GM19452 (cell line): ENCODE results near the gene ASXL2.
"Not testable (repeated sequence)": the region's sequence is repeated elsewhere in the genome, so short reads cannot be mapped to it uniquely, and the experiment has no call there.

Experiments
- ATAC-seq: cut with Tn5 transposase; IDR thresholded peaks from one replicate; pipeline ENCODE4 v1.9.1; 2021; ENCODE audit not compliant: unreplicated experiment

ASXL2 gene

DNA sequence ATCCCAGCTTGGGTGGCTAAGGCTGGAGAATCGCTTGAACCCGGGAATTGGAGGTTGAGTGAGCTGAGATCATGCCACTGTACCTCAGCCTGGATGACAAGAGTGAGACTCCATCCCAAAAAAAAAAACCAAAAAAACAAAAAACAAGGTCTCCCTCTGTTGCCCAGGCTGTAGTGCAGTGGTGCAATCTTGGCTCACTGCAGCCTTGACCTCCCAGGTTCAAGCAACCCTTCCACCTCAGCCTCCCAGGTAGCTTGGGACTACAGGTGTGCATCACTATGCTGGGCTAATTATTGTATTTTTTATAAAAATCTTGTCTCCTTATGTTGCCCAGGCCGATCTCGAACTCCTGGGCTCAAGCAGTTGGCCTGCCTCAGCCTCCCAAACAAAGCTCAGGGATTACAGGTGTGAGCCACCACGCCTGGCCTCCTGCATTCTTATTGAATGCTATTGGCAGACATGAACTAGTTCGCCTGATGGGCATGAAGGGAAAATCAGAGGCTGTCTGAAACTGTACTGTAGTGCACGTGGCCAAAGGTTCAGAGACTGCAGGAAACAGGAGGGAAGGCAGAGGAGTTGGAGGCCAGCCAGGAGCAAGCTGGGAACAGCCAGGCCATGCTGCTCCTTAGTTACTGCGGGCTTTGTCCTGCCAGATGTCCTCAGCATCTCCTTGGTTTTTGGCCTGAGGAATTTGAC, 16.0 kb upstream of the ASXL2 start:
- no peak for ATAC-seq

GRCh38 chr2:25891672-25892071, 13.4 kb upstream of the ASXL2 start:
- ATAC-seq = no peak

- ATAC-seq = no peak
Measured at GRCh38 chr2:25887624-25888242, 9.4 kb upstream of the ASXL2 start.

- no peak for ATAC-seq
Measured at GRCh38 chr2:25885933-25886332, 7.6 kb upstream of the ASXL2 start.

DNA sequence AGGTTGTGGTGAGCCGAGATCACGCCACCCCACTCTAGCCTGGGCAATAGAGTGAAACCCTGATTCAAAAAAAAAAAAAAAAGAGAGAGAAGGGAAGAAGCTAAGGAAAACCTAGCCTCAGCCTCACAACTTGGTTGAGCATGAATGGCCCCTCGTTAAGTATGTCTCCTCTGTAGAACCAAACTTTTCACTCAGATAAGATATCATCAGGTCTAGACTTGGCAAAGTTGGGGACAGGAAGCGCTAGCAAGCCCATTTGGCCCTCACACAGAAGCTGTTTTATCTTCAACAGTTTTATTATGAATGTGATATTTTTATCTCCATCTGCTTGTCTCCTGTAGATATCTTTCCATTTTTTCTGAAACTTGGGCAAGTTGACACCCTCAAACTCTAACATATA, 3.5 kb upstream of the ASXL2 start:
- no peak for ATAC-seq

GRCh38 chr2:25879133-25879730, 945 bp upstream of the ASXL2 start:
- no peak for ATAC-seq

DNA sequence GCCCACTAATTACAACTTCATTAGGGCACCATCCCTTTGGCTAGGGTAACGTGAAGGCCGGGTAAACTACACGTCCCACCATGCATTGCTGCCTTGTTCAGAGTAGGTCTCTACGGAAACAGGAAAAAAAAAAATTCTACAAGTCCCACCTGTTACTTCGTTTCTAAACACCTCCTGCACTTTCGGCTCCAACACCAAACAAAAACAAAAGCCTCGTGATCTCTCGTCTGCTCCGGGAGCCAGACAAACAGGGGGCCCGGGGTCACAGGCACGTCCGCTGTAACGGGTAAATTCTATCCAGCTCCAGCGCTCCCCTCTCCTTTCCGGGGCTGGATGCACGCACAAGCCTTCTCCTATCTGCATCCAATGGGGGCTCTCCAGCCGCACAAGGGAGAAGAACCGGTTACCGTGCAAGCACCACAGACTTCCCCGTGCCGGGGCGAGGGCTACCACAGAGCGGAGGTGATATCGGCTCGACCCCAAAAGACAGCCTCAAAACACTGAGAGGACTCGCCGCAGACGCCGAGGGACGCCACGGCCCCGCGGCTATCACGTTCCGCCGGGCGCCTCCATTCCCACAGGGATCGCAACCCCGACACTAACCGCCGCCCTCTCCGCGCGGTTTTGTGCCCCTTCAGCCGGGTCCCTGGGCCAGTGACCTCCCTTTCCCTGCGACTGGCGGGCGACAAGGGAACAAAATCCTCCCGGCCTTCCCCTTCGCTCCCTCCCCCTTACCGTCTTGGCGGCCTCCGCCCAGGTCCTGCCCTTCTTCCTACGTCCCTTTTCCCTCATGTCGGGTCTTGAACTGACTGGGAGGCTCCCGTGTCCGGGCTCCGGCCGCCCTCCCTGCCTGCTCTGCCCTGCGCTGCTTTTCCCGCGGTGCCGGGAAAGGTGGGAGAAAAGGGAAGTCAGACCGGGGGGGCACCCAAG, 591 bp downstream of the ASXL2 start:
- ATAC-seq = peak; percentile 53

DNA sequence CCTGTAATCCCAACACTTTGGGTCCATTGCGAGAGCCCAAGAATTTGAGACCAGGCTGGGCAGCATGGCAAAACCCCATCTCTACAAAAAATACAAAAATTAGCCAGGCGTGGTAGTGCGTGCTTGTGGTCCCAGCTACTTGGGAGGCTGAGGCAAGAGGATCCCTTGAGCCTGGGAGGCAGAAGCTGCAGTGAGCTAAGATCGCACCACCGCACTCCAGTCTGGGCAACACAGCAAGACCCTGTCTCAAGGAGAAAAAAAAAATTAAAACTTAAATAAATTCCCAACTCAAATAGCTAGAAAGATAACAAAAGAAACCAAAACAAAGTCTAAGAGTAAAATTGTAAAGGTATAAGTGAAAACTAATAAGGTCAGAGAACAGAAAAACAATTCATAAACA, 6.2 kb downstream of the ASXL2 start:
- no peak for ATAC-seq

DNA sequence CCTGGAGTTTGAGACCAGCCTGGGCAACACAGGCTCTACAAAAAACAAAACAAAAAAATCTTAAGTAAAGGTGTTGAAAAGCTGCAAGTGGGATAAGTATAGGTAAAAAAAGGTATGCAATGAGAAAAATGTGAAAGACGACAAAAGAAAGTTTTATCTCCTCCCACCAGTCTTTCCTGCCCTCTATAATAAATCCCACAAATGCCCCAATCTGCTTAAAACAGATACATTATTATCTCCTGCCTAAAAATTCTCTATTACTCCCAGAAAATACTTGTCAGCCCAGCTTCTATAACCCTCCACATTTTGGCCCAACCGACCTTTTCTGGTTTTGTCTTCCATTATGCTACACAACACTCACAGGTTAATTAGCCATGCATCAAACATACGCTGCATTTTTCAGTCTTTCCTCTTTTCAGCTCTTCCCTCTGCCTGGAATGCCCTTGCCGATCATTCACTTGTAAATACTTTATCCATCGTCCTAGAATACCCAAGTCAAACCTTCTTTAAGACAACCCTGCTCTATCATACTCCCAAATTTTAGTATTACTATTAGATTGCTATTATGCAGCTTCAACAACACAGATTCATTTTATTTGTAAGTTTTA, 10.8 kb downstream of the ASXL2 start:
- ATAC-seq = no peak

DNA sequence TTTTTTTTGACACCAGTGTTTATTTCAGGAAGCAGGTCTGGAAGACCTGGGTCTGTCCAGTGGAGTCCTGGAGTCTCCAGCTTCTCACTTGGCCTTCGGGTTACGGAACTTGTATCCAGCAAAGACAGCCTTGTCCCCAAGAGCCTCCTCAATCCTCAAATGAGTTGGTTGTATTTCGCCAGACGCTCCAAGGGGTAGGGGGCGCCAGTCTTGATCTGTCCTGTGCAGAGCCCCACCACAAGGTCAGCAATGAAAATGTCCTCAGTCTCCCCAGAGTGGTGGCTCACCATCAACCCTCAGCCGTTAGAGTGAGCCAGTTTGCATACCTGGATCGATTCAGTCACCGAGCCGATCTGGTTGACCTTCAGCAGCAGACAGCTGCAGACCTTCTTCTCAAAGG, 21.9 kb downstream of the ASXL2 start:
- ATAC-seq = no peak

GRCh38 chr2:25855065-25855464, 23.2 kb downstream of the ASXL2 start:
- no peak for ATAC-seq

- no peak for ATAC-seq
Measured at GRCh38 chr2:25854613-25855012, 23.7 kb downstream of the ASXL2 start.

DNA sequence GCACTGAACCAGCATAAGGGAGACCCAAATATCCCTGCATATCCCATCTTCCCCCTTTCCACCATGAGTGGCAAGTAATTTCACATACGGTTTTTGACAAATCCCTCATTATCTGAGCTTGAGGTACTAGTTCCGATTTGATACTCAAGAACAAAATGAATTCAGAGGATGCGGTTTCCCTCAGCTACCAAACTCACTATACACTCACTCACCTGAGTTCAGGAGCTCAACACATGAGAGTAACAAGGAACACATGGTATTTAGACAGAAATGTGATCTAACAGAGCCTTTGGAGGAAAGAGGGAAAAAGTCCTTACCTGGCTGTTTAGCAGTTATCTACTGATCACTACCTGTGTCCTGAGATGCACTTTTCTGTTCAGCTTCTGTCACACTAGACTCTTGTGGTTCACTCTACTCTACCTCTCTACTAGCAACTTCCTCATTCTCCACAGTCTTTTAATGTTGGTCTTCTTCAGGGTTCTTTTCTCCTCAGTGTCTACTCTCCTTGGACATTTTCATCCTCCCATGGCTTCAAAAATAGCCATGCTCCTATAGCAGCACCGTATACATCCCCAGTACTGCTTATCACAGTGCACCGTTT, 25.1 kb downstream of the ASXL2 start:
- ATAC-seq = no peak

DNA sequence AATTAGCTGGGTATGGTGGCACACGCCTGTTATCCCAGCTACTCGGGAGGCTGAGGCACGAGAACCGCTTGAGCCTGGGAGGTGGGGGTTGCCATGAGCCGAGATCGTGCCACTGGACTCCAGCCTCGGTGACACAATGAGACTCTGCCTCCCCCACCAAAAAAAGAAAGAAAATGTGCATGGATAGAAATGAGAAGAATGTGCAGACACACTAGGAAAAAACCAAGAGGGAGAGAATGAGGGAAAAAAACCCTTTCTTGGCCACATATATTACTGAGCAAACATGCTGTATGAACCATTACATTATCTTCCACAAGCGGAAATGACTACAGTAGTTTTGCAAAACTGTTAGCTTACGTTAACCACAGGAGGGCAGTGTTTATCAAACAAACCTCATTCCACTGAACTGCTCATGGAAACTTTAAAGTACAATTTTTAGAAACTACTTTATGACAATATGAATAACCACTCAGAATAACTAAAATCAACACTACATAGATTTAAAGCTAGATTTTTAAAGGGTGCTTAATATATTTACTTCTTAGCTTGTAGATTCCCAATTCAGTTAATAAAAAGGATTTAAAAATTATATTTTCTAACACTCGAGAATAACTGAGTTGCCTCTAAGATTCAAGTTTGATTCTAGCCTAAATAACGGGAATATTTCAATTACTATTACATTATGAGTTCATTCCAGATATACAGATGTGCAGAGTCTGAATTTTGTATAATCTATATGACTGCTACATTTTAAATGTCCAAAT, 26.4 kb downstream of the ASXL2 start:
- ATAC-seq = peak; percentile 88

DNA sequence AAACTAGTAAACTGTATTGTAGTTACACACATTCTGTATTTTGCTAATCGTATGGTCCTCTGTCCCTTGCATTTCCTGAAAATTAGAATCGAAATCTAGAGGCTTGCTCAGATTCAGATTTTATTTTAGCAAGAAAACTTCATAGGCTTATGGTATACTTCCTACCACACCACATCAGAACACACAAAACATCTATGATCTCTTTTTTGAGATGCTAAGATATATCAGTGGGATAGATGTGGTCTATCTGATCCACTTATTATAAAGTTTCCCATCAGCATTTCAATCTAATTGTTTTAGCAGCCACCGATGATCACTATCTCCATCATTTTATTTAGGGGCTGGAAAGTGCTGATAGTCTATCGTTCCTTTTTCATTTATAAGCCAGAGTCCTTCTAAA, 27.9 kb downstream of the ASXL2 start:
- ATAC-seq = not testable (repeated sequence)

DNA sequence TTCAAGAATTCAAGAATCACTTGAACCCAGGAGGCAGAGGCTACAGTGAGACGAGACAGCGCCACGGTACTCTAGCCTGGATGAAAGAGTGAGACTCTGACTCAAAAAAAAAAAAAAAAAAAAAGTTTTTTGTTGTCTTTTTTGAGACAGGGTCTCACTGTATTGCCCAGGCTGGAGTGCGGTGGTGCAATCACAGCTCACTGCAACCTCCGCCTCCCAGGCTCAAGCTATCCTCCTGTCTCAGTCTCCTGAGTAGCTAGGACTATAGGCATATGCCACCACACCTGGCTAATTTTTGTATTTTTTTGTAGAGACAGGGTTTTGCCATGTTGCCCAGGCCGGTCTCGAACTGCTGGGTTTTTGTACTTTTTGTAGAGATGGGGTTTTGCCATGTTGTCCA, 28.9 kb downstream of the ASXL2 start:
- not testable (repeated sequence) for ATAC-seq

GRCh38 chr2:25845843-25846505, 32.3 kb downstream of the ASXL2 start:
- ATAC-seq = no peak

- no peak for ATAC-seq
Measured at GRCh38 chr2:25844089-25844488, 34.2 kb downstream of the ASXL2 start.

DNA sequence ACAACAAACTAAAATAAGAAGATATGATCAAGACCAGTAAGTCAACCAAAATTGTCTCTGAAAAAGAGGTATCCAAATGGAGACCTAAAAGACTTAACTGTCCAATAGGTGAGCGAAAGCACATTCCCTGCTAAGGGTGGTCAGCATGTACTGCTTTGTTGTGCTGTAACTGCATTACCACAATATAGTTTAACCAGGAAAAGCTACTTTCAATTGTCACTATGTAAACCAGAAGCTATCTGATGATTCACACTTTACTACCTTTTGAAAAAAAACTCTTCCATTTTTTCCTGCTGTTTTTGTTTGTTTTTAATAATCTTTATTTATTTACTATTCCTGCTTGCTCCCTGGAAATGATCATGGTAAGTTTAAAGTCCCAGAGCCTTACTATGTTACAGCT, 36.1 kb downstream of the ASXL2 start:
- ATAC-seq = no peak
